HG02938 (cell line): ENCODE measurements around the gene MRPL1.
"Not testable (repeated sequence)": the region's sequence is repeated elsewhere in the genome, so short reads cannot be mapped to it uniquely, and the experiment has no call there.

Experiments used
- ATAC-seq: cut with Tn5 transposase; IDR thresholded peaks from one replicate; pipeline ENCODE4 v1.9.1; 2021; ENCODE audit warnings: mild to moderate bottlenecking, moderate library complexity; ENCODE audit not compliant: unreplicated experiment

Gene MRPL1

GRCh38 chr4:77849278-77849965 is 13.2 kb upstream of the MRPL1 start:
- no peak for ATAC-seq

- peak; percentile 97 for ATAC-seq
Observed at GRCh38 chr4:77852892-77853495, 9.6 kb upstream of the MRPL1 start.

- ATAC-seq, result no peak
Observed at GRCh38 chr4:77854431-77855111, 8.1 kb upstream of the MRPL1 start.

GRCh38 chr4:77856152-77856551 is 6.5 kb upstream of the MRPL1 start:
- no peak for ATAC-seq

GRCh38 chr4:77859256-77859655 is 3.4 kb upstream of the MRPL1 start:
- ATAC-seq, result no peak

- no peak for ATAC-seq
Observed at GRCh38 chr4:77861495-77861894, 1.1 kb upstream of the MRPL1 start.

GRCh38 chr4:77863341-77863740 is 711 bp downstream of the MRPL1 start:
- not testable (repeated sequence) for ATAC-seq

GRCh38 chr4:77865259-77865658 is 2.6 kb downstream of the MRPL1 start:
- ATAC-seq, result no peak

- ATAC-seq, result no peak
Observed at GRCh38 chr4:77872723-77873445, 10.3 kb downstream of the MRPL1 start.

- no peak for ATAC-seq
Observed at GRCh38 chr4:77877167-77877566, 14.5 kb downstream of the MRPL1 start.

- no peak for ATAC-seq
Observed at GRCh38 chr4:77877771-77878565, 15.3 kb downstream of the MRPL1 start.

GRCh38 chr4:77880784-77881183 is 18.2 kb downstream of the MRPL1 start:
- ATAC-seq, result no peak

- no peak for ATAC-seq
Observed at GRCh38 chr4:77881460-77882295, 19.0 kb downstream of the MRPL1 start.

- peak; percentile 73 for ATAC-seq
Observed at GRCh38 chr4:77893451-77893850, 30.8 kb downstream of the MRPL1 start.

- no peak for ATAC-seq
Observed at GRCh38 chr4:77899607-77900006, 37.0 kb downstream of the MRPL1 start.

- no peak for ATAC-seq
Observed at GRCh38 chr4:77903186-77903585, 40.6 kb downstream of the MRPL1 start.

- no peak for ATAC-seq
Observed at GRCh38 chr4:77905651-77906263, 43.1 kb downstream of the MRPL1 start.

GRCh38 chr4:77910676-77911075 is 48.0 kb downstream of the MRPL1 start:
- no peak for ATAC-seq

GRCh38 chr4:77911091-77911490 is 48.5 kb downstream of the MRPL1 start:
- ATAC-seq, result no peak
